IMR-90 (cell line): ENCODE data around the gene GNB1L. TPM values are rescaled to one million over a fixed set of nuclear protein-coding genes. Genes with fewer than 3 reads are reported as not detected.

ENCODE experiments used
- ATAC-seq: fragments of 200-7000 bp; cut with Tn5 transposase; 2 replicates; pipeline ENCODE4 v1.9.1; 2020; ENCODE audit warnings: low read depth, mild to moderate bottlenecking, moderate library complexity
- BruUV-seq: library from RNA; stranded (reverse); fragments of 400-500 nt; replicated peaks from 2 replicates; lab custom pipeline; 2021; lab: Mats Ljungman, UMichigan
- CTCF ChIA-PET: fragments of 300-600 bp; formaldehyde crosslinking; extraction: SDS; loops from one replicate; lab custom pipeline; 2021; ENCODE audit warnings: antibody characterized with exemption; lab: Yijun Ruan, JAX
- POLR2A ChIA-PET: fragments of 300-600 bp; sonication (Branson Sonifier 250); formaldehyde crosslinking; loops from one replicate; lab custom pipeline; 2022; ENCODE audit warnings: antibody characterized with exemption; ENCODE audit not compliant: unreplicated experiment; lab: Charles Lee
- DNase-seq: peaks from one replicate; pipeline ENCODE4 v3.0.0; 2013
- H2AFZ ChIP-seq: replicated peaks from 2 replicates; pipeline ENCODE3; 2013; ENCODE audit warnings: low read length, mild to moderate bottlenecking; ENCODE audit not compliant: poor library complexity
- H2AK5ac ChIP-seq: 2 replicates; pipeline ENCODE4 v1.6.1; 2013; ENCODE audit warnings: low read depth, low read length, inconsistent platforms
- H2AK9ac ChIP-seq: replicated peaks from 2 replicates; pipeline ENCODE3; 2013; ENCODE audit warnings: mild to moderate bottlenecking, low read depth, low read length, moderate library complexity; ENCODE audit not compliant: poor library complexity
- H2BK120ac ChIP-seq: 2 replicates; pipeline ENCODE4 v1.6.1; 2013; ENCODE audit warnings: low read depth, low read length, inconsistent platforms
- H2BK15ac ChIP-seq: 3 replicates; pipeline ENCODE4 v1.6.1; 2013; ENCODE audit warnings: low read depth, low read length, inconsistent platforms
- H2BK20ac ChIP-seq: 2 replicates; pipeline ENCODE4 v1.6.1; 2013; ENCODE audit warnings: low read depth, mild to moderate bottlenecking, inconsistent platforms, low read length, moderate library complexity
- H2BK5ac ChIP-seq: 2 replicates; pipeline ENCODE4 v1.6.1; 2013; ENCODE audit warnings: mild to moderate bottlenecking, low read depth, low read length, inconsistent platforms; ENCODE audit not compliant: poor library complexity, severe bottlenecking
- H3K14ac ChIP-seq: replicated peaks from 2 replicates; pipeline ENCODE4 v1.6.1; 2013; ENCODE audit warnings: low read depth, low read length, inconsistent platforms
- H3K18ac ChIP-seq: 2 replicates; pipeline ENCODE4 v1.6.1; 2013; ENCODE audit warnings: low read depth, low read length, control low read depth
- H3K23ac ChIP-seq: 2 replicates; pipeline ENCODE4 v1.6.1; 2013; ENCODE audit warnings: low read depth, low read length, inconsistent platforms
- H3K27ac ChIP-seq: 2 replicates; pipeline ENCODE4 v1.5.1; 2013; ENCODE audit warnings: mild to moderate bottlenecking, control low read depth, low read length; ENCODE audit not compliant: insufficient read depth
- H3K27me3 ChIP-seq: 2 replicates; pipeline ENCODE4 v1.6.1; 2013; ENCODE audit warnings: low read length; ENCODE audit not compliant: control insufficient read depth, insufficient read depth
- H3K36me3 ChIP-seq: 2 replicates; pipeline ENCODE4 v1.6.1; 2013; ENCODE audit warnings: low read length, mixed read lengths; ENCODE audit not compliant: control insufficient read depth, insufficient read depth
- H3K4ac ChIP-seq: 2 replicates; pipeline ENCODE4 v1.6.1; 2013; ENCODE audit warnings: low read depth, low read length, inconsistent platforms
- H3K4me1 ChIP-seq: 2 replicates; pipeline ENCODE4 v1.6.1; 2013; ENCODE audit warnings: low read length, mixed read lengths; ENCODE audit not compliant: control insufficient read depth, insufficient read depth
- H3K4me2 ChIP-seq: 2 replicates; pipeline ENCODE4 v1.6.1; 2013; ENCODE audit warnings: low read depth, mild to moderate bottlenecking, control low read depth, low read length, moderate library complexity
- H3K4me3 ChIP-seq: 2 replicates; pipeline ENCODE4 v1.5.1; 2013; ENCODE audit warnings: low read depth, mild to moderate bottlenecking, control low read depth, low read length, moderate library complexity; ENCODE audit not compliant: insufficient read depth
- H3K56ac ChIP-seq: 2 replicates; pipeline ENCODE4 v1.6.1; 2013; ENCODE audit warnings: low read length, inconsistent platforms; ENCODE audit not compliant: insufficient read depth; ENCODE audit errors: extremely low read depth
- H3K79me1 ChIP-seq, 2 experiments: 2 replicates each; pipeline ENCODE4 v1.6.1; 2013; ENCODE audit warnings: low read length in 2 of 2, inconsistent platforms in 1 of 2, low read depth in 1 of 2
- H3K9ac ChIP-seq: 2 replicates; pipeline ENCODE4 v1.6.1; 2013; ENCODE audit warnings: low read depth, low read length, control low read depth
- H3K9me1 ChIP-seq: 2 replicates; pipeline ENCODE4 v1.6.1; 2013; ENCODE audit warnings: low read length, inconsistent platforms; ENCODE audit not compliant: insufficient read depth
- H3K9me3 ChIP-seq: 2 replicates; pipeline ENCODE4 v1.6.1; 2013; ENCODE audit warnings: low read length; ENCODE audit not compliant: control insufficient read depth, insufficient read depth
- H4K20me1 ChIP-seq: 2 replicates; pipeline ENCODE4 v1.6.1; 2013; ENCODE audit warnings: low read length, inconsistent platforms; ENCODE audit not compliant: insufficient read depth
- H4K5ac ChIP-seq: 2 replicates; pipeline ENCODE4 v1.6.1; 2013; ENCODE audit warnings: mild to moderate bottlenecking, low read depth, low read length, control low read depth
- H4K8ac ChIP-seq, 2 experiments: 2 replicates each; pipeline ENCODE4 v1.6.1; 2013; ENCODE audit warnings: low read depth in 2 of 2, low read length in 2 of 2, control low read depth in 1 of 2, inconsistent platforms in 1 of 2
- H4K91ac ChIP-seq: 2 replicates; pipeline ENCODE4 v1.6.1; 2013; ENCODE audit warnings: low read depth, low read length, inconsistent platforms; ENCODE audit not compliant: insufficient read depth
- BHLHE40 ChIP-seq: fragments of 150-350 bp; IDR thresholded peaks from 2 replicates; pipeline ENCODE4 v1.6.1; 2016; ENCODE audit warnings: mild to moderate bottlenecking, low read depth, low read length
- CEBPB ChIP-seq: IDR thresholded peaks from 2 replicates; pipeline ENCODE4 v1.6.1; 2012; ENCODE audit warnings: low read depth, low read length, improper control_type of control experiment
- CHD1 ChIP-seq: IDR thresholded peaks from 2 replicates; pipeline ENCODE4 v1.6.1; 2012; ENCODE audit warnings: low read depth, low read length, improper control_type of control experiment
- ELK1 ChIP-seq: fragments of 150-350 bp; IDR thresholded peaks from 2 replicates; pipeline ENCODE4 v1.6.1; 2016; ENCODE audit warnings: low read depth, mild to moderate bottlenecking, low read length, moderate library complexity, borderline replicate concordance
- FOS ChIP-seq: fragments of 150-350 bp; IDR thresholded peaks from 2 replicates; pipeline ENCODE4 v1.6.1; 2016; ENCODE audit warnings: low read depth, low read length
- MAFK ChIP-seq: IDR thresholded peaks from 2 replicates; pipeline ENCODE4 v1.6.1; 2012; ENCODE audit warnings: low read depth, low read length, improper control_type of control experiment
- MAZ ChIP-seq: IDR thresholded peaks from 2 replicates; pipeline ENCODE4 v1.6.1; 2012; ENCODE audit warnings: low read depth, mild to moderate bottlenecking, low read length, improper control_type of control experiment, moderate library complexity, borderline replicate concordance
- MXI1 ChIP-seq: IDR thresholded peaks from 2 replicates; pipeline ENCODE4 v1.6.1; 2012; ENCODE audit warnings: low read depth, mild to moderate bottlenecking, low read length, moderate library complexity, borderline replicate concordance
- NFE2L2 ChIP-seq: fragments of 150-350 bp; IDR thresholded peaks from 2 replicates; pipeline ENCODE4 v1.6.1; 2016; ENCODE audit warnings: low read depth, mild to moderate bottlenecking, low read length
- POLR2A ChIP-seq: IDR thresholded peaks from 2 replicates; pipeline ENCODE4 v1.6.1; 2012; ENCODE audit warnings: mild to moderate bottlenecking, low read depth, low read length
- RAD21 ChIP-seq: IDR thresholded peaks from 2 replicates; pipeline ENCODE4 v1.6.1; 2012; ENCODE audit warnings: low read length, improper control_type of control experiment
- RCOR1 ChIP-seq: IDR thresholded peaks from 2 replicates; pipeline ENCODE4 v1.6.1; 2012; ENCODE audit warnings: mild to moderate bottlenecking, low read length, improper control_type of control experiment; ENCODE audit not compliant: insufficient replicate concordance
- RFX5 ChIP-seq: IDR thresholded peaks from 2 replicates; pipeline ENCODE4 v1.8.0; 2012; ENCODE audit warnings: low read depth, mild to moderate bottlenecking, low read length, moderate library complexity
- SMC3 ChIP-seq: fragments of 150-350 bp; IDR thresholded peaks from 2 replicates; pipeline ENCODE4 v1.6.1; 2016; ENCODE audit warnings: low read depth, mild to moderate bottlenecking, antibody characterized with exemption, low read length, moderate library complexity
- WGBS, 2 experiments: methylation state at CpG; one replicate each; pipeline versions ENCODE4 v1.1.5 to v1.1.7; 2013; ENCODE audit warnings: missing lambda C conversion rate in 2 of 2; ENCODE audit not compliant: insufficient read length in 1 of 2; ENCODE audit errors: extremely low coverage in 2 of 2; 5-methylcytosine and 5-hydroxymethylcytosine counted together
- dilution Hi-C: fragments of 300-500 bp; cut with HindIII; formaldehyde crosslinking; loops from one replicate; pipeline ENCODE4 v1.14.3; 2018; ENCODE audit warnings: low sequenced_read_pairs; ENCODE audit not compliant: unreplicated experiment
- in situ Hi-C: fragments of 300-500 bp; cut with MboI; formaldehyde crosslinking; loops from 3 replicates; pipeline ENCODE4 v1.14.3; 2019; ENCODE audit warnings: low sequenced_read_pairs, inconsistent platforms, mixed read lengths
- intact Hi-C: fragments of 100-400 bp; cut with micrococcal nuclease; formaldehyde crosslinking; loops from 2 replicates; pipeline ENCODE4 v1.10.0; 2022
- polyA plus RNA-seq, 3 experiments: library from polyadenylated mRNA; depleted of rRNA; stranded (reverse); fragments of >200 nt; gene quantifications; 2 replicates each; pipeline ENCODE4 v1.2.3, GENCODE V29; 2012; ENCODE audit warnings: low replicate concordance in 1 of 3
- total RNA-seq: library from RNA; depleted of rRNA; stranded (reverse); fragments of >200 nt; gene quantifications from 2 replicates; pipeline ENCODE4 v1.2.3, GENCODE V29; 2012
- TF ChIP-seq, protein P1 (sequence below): conservative IDR thresholded peaks from 2 replicates; pipeline ENCODE4 v1.5.1; 2012; ENCODE audit warnings: mild to moderate bottlenecking, low read depth, low read length, improper control_type of control experiment
- TF ChIP-seq, protein P2 (sequence below): fragments of 150-350 bp; IDR thresholded peaks from 2 replicates; pipeline ENCODE4 v1.6.1; 2017; ENCODE audit warnings: mild to moderate bottlenecking, antibody characterized with exemption, low read length, low read depth

The GNB1L gene
- total and polyA plus RNA-seq, 2 of the 4 experiments (the other 2 are of a cell fraction) = 2.5 to 4.4 TPM

DNA sequence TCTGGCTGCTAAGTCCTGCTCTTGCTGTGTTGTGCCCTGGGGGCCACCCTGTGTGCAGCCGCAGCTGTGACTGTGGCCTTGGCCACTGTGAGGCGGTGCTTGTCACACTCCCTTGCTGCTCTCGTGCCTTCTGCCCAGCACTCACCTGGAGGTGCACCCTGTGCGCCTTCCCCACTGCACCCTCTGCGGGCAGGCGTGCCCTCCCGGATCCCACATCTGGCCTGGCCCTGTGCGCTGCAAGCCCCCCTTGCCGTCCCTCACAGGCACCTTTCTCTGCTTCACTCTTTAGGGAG lies 66.9 kb downstream of the GNB1L start:
- TF ChIP-seq MXI1 (no peak), NFE2L2 (no peak), RCOR1 (no peak), MAZ (no peak), MAFK (no peak), SMC3 (no peak), BHLHE40 (no peak), FOS (no peak), RAD21 (no peak), CEBPB (no peak), RFX5 (no peak), POLR2A (no peak), CHD1 (no peak), ELK1 (no peak)
- TF ChIP-seq, protein P1, sequence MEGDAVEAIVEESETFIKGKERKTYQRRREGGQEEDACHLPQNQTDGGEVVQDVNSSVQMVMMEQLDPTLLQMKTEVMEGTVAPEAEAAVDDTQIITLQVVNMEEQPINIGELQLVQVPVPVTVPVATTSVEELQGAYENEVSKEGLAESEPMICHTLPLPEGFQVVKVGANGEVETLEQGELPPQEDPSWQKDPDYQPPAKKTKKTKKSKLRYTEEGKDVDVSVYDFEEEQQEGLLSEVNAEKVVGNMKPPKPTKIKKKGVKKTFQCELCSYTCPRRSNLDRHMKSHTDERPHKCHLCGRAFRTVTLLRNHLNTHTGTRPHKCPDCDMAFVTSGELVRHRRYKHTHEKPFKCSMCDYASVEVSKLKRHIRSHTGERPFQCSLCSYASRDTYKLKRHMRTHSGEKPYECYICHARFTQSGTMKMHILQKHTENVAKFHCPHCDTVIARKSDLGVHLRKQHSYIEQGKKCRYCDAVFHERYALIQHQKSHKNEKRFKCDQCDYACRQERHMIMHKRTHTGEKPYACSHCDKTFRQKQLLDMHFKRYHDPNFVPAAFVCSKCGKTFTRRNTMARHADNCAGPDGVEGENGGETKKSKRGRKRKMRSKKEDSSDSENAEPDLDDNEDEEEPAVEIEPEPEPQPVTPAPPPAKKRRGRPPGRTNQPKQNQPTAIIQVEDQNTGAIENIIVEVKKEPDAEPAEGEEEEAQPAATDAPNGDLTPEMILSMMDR = no peak
- TF ChIP-seq, protein P2, sequence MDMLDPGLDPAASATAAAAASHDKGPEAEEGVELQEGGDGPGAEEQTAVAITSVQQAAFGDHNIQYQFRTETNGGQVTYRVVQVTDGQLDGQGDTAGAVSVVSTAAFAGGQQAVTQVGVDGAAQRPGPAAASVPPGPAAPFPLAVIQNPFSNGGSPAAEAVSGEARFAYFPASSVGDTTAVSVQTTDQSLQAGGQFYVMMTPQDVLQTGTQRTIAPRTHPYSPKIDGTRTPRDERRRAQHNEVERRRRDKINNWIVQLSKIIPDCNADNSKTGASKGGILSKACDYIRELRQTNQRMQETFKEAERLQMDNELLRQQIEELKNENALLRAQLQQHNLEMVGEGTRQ = no peak
- ChIA-PET CTCF (no interaction called here), POLR2A (no interaction called here)
- H4K20me1 ChIP-seq = no peaks in the 10 kb centered on the region
- no peak overlapping the region for H3K14ac ChIP-seq
- no peak overlapping the region for H3K9ac ChIP-seq
- no peak overlapping the region for H3K4ac ChIP-seq
- no peak overlapping the region for H4K5ac ChIP-seq
- no TSS peak for BruUV-seq
- no peak overlapping the region for H2BK15ac ChIP-seq
- H3K4me1 ChIP-seq = no peaks in the 10 kb centered on the region
- no peak overlapping the region for H2BK20ac ChIP-seq
- H2BK120ac ChIP-seq = no peak overlapping the region
- H3K23ac ChIP-seq = no peak overlapping the region
- H2AK9ac ChIP-seq = no peak overlapping the region
- H3K9me1 ChIP-seq = no peaks in the 10 kb centered on the region; the same call in 1 of the 2 replicates
- intact Hi-C loops = no loop called here
- no peak overlapping the region for H3K27ac ChIP-seq
- ATAC-seq (no peak), DNase-seq (no peak)
- H2BK5ac ChIP-seq = no peak overlapping the region
- no peak overlapping the region for H3K4me3 ChIP-seq
- dilution Hi-C loops = no loop called here
- H3K56ac ChIP-seq = no peak overlapping the region
- H4K8ac ChIP-seq = no peak overlapping the region
- no peak overlapping the region for H3K18ac ChIP-seq
- no peak overlapping the region for H3K4me2 ChIP-seq
- no peaks in the 10 kb centered on the region for H3K27me3 ChIP-seq
- 80% methylated on average over 3 of the region's 9 CpGs; no CpG with 5 or more reads in 1 of the 2 experiments for WGBS, 2 experiments
- in situ Hi-C loops = no loop called here
- H3K79me1 ChIP-seq = no peaks in the 10 kb centered on the region
- H3K9me3 ChIP-seq = peaks cover 8% of the 10 kb centered on the region
- H2AFZ ChIP-seq = no peak overlapping the region
- H3K36me3 ChIP-seq = peaks cover 3% of the 10 kb centered on the region
- no peak overlapping the region for H2AK5ac ChIP-seq
- no peak overlapping the region for H4K91ac ChIP-seq
